Stimulated activated naive CD8-positive, alpha-beta T cell treated with anti-CD3 and anti-CD28 coated beads, Interleukin-15, Interleukin-2, amounts not matched to agents 100 U/mL and 50 U/mL, for 24 hours (primary cell): ENCODE results near the gene MRPL42.

Experiments used
- ATAC-seq: fragments of 150-1000 bp; cut with Tn5 transposase; one replicate; pipeline ENCODE4 v1.10.0; 2021
- DNase-seq: peaks from one replicate; pipeline ENCODE4 v3.0.0; 2021

MRPL42 gene

DNA sequence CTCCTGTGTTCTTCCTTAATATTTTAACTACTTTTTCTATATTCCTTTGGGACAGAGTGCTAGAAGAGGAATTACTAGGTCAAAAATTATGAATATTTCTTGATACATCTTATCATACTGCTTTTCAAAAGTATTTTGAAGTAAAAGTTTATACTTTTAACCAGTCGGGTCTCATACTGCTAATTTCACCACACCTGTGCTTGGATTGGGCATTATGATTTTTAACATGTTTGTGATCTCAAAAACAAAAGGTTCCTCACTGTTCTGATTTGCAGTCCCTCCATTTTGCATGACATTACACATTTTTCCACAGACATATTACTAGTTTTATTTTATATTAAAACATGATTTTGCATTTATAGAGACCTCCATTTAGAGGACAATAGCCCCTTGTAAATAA is 32.9 kb downstream of the MRPL42 start:
- ATAC-seq (no peak), DNase-seq (no peak)

DNA sequence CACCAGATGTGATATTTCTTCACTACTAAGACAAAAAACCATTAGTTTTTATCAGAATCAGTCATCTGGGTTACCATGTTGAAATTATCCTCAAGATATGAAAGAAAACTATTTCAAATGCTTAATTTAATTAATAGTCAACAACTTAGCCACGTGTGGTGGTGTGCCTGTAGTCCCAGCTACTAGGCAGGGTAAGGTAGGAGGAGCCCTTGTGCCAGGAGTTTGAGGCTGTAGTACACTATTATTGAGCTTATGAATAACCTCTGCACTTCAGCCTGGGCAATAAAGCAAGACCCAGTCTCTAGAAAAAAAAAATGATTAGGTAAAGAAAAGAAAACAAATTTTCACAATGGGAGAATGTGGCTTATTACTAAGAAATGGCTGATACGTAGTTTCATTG is 33.4 kb downstream of the MRPL42 start:
- ATAC-seq (no peak), DNase-seq (no peak)

DNA sequence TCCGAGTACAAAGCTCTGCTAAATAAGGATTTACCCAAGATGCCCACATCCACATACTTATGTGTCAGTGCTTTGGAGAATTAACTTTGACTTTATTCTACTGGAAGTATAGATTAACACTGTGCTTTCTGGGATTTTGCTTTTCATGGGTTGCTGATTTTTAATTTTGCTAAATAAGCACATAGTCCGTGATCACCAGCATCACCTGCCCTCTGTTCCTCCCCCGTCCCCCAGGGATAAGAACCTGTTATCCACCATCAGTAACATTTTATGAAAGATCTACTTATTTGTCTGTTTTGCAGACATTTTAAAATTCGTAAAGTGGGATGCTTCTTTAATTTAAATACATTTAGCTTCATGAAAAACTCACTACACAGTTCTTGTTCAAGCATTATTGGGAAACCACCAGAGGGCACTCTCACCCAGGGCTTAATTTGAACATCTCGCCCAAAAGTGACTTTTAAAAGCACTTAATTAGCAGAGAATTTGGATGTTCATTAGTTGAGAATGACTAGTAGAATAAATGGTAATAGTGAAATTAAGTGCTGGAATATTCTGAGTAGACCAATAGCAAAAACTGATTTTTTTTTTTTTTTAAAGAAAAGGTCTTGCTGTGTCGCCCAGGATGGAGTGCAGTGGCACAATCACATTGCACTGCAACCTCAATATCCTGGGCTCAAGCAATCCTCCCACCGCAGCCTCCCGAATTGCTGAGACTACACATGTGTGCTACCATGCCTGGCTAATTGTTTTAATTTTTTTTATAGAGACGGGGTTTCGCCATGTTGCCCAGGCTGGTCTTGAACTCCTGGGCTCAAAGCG is 35.7 kb downstream of the MRPL42 start:
- no peak for ATAC-seq
- DNase-seq: peak; percentile 61

DNA sequence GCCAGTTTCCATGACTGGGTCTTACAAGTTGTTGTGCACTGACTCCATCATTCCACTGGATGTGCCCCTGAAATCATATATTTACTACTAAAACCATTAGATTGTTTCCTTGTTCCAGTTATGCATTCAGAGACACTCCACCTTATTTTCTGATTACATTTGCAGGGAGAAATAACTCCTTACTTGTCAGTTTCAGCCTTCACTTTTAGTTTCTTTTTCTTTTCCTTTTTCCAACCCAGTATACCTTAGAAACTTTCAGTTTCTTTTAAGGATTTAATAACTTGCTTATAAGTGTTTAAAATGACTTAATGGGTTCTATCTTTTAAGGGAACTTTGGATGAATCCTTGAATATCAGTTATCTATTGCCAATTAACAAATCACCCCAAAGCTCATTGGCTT is 39.9 kb downstream of the MRPL42 start:
- DNase-seq: no peak
- ATAC-seq: no peak

DNA sequence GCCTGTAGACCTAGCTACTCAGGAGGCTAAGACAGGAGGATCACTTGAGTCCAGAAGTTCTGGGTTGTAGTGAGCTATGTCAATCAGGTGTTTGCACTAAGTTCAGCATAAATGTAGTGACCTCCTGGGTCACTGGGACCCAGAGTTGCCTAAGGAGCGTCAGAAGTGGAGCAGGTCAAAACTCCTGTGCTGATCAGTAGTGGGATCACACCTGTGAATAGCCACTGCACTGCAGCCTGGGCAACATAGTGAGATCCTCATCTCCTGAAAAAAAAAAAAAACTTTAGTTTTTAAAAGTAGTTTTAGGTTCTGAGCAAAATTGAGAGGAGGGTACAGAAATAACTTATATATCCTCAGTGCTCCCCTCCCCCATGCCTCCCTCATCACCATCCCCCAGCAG is 42.2 kb downstream of the MRPL42 start:
- ATAC-seq (no peak), DNase-seq (no peak)

DNA sequence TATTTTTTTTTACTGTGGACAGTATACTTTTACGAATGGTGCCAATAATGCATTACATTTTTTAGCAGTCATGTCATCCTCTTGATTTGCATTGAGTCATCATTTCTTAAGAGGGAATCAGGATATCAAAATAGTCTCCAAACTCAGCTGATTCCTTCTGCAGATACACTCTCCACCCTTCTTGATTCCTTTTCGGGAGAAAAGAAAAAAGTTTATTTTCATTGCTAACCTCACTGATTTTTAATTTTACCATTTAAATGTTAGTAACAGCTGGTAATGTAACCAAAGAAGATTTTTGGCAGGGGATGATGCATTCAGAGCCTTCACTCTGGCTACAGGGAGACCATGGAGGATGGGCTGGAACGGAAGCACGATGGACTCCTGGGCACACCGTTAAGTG is 47.5 kb downstream of the MRPL42 start:
- ATAC-seq: no peak

DNA sequence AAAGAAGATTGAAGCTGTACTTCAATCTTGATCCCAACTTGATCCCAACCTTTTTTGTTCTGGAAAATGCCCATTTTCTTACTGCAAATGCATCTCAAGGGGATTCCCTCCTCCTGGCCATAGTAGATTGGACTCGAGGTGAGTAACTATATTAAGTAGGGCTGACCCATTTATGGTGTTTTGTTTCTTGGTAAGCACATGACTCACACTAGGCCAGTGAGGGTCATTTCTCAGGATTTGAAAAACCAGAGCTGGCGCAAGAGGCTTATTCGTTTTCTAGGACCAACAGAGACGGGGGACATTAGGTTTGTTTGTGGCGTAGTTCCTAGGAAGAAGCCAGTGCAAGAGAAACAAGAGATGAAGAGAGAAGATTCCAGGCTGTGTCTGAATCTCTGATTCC is 51.4 kb downstream of the MRPL42 start:
- no peak for DNase-seq
- no peak for ATAC-seq

More for the DNA sequence above, 47.5 kb downstream of the MRPL42 start:
- DNase-seq: no peak

DNA sequence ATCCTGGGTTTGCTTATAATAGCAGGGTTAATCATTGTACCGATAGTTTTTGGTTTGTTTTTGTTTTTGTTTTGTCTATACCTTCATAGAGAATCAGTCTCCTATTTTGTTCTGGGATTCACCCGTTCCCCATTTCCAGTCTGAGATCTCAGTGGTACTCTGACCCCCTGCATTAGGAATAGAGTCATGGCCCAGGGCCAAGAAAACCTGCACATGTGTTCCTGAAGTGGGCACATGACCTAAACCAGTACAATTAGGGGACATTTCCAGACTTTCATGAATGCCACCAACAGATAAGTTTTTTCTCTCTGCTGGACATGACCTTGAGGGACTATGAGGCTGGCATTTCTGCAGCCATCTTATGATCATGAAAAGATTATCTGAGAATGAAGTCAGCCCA is 52.5 kb downstream of the MRPL42 start:
- ATAC-seq: no peak
- no peak for DNase-seq

DNA sequence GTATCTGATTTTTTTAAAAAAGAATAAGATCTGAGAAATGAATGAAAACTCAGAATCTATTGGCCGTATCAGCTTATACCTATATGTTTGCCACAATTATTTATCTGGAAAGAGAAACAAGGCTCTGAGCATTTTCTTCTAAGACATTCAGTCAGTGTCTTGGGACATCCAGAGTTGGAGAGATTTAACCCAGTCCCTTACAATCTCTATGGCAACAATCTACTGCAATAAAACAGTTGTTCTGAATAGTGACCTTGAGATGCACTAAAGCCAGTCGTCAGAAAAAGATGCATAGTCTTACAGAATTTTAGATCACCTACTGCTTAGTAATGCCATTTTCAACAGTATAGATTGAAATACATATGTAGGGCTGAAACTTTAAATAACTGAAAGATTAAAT is 53.1 kb downstream of the MRPL42 start:
- no peak for ATAC-seq
- no peak for DNase-seq

DNA sequence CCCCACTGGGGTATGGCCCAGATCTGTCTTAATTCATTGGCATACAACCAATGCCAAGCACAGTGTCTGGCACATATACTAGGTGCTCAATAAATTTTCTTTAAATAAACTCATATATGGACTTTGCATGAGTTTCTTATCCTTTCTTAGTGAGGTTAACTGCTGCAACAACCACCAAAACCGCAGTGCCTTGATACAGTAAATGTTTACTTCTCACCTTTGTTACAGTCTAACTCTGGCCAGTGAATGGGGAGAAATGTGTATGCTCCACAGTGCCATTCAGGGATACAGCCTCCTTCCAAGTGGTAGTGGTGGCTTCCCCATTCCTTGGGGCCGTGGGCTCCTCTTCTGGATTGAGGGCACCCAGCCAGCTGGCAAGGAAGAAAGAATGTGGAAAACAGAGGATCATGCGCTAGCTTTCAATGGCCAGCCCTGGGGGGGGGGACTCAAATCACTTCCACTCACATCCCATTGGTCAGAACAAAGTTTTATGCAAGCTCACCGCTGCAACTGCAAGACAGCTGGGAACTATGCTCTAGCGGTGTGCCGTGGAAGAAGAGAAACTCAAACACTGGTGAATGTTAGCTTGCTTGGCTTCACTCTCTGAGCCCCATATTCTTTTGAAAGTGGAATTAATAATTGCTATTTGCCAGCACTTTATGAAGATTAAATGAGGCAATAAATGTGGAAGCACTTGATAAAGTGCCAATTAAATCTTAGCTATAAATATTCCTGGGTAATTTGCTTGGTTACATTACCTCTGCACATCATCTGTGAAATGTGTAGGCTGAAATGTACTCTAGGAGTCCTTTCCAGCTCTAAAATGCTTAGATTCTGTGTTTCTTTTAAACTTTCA is 54.1 kb downstream of the MRPL42 start:
- ATAC-seq (no peak), DNase-seq (no peak)

DNA sequence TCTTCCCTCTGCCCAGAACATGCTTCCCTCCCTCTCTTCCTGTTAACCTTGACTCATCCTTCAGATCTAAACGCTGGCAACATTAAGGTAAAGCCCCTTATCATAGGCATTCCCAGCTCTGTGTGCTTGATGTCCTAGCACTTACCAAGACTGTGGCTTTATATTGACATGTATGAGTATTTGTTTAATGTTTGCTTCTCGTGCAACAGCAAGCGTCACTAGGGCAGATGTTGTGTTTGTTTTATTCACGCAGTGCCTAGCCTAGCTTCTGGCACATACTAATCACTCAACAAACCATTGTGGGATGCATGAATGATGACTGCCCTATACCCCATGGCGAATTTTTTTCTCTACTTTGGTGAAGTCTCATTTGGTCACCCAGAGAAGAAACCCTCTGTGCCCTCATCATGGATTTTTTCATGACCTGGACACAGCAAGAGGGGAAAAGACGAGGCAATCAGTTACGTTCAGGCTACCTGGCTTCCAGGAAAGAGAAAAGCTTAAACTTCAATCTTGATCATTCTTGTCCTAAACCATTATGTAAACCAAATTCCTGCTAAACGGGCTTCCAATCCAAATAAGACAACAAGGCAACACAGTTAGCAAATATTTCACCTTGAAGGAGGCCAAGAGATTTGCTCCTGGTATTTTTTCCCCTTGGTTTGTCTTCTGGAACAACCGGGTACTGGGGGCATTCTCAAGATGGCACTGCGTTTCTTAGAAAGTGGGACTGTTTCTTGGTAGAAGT is 57.2 kb downstream of the MRPL42 start:
- no peak for ATAC-seq
- DNase-seq: no peak

DNA sequence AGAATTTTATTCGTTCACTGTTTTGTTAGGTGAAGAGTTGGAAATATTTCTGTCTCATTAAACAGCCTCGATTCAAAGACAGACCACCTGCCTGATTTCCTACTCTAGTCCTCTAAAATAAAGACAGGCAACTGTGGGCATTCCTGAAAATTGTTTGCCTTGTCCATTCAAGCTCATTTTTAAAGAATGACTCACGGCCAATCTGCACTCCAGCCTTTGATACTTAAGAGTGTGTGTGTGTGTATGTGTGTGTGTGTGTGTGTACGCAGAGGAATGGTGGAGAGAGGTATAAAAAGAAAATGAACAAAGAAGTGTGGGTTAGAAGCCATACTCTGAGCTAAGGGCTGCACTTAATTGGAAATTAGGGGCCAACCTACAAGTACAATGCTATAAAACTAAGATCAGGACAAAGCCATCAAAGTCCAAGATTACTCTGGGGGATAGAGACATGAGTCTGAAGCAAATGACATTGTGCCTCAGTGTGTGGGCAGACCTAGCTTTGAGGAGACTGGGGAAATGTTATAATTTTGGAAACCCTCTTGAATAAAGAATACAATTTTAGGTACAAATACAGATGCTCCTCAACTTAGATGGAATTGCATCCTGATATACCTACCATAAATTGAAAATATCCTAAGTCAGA is 59.6 kb downstream of the MRPL42 start:
- ATAC-seq: no peak
- no peak for DNase-seq

DNA sequence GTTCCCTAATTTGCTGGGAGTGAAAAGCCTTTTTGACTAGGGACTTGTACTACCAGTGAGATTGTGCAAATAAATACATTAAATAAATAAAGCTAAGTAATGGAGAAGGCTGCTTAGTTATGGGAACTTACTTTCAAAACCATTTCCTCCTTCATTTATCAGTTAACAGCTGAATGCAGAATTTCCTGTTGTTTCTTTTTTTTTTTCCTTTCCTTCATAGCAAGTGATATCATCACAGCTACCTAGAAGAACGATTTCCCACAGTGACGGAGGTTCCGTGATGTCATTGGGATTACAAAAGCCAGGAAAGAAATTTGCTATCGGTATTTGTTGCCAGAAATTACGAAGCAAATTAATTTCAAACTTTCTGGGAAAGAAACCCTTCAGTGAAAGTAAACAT is 63.0 kb downstream of the MRPL42 start:
- DNase-seq (no peak), ATAC-seq (no peak)

DNA sequence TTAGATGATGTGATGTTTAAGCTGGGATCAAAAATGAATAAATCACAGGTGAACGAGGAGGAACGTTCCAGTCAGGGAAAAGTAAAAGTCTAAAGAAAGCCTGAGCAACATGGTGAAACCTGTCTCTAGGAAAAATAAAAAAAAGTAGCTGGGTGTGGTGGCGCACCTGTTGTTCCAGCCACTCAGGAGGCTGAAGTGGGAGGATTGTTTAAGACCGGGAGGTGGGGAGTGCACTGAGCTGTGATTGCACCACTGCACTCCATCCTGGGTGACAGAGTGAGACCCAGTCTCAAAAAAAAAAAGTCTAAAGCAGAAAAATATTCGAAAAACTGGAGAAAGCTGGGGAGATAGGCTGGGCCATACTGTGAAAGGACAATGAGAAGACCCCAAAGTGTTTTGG is 66.0 kb downstream of the MRPL42 start:
- ATAC-seq: no peak
- DNase-seq: no peak

DNA sequence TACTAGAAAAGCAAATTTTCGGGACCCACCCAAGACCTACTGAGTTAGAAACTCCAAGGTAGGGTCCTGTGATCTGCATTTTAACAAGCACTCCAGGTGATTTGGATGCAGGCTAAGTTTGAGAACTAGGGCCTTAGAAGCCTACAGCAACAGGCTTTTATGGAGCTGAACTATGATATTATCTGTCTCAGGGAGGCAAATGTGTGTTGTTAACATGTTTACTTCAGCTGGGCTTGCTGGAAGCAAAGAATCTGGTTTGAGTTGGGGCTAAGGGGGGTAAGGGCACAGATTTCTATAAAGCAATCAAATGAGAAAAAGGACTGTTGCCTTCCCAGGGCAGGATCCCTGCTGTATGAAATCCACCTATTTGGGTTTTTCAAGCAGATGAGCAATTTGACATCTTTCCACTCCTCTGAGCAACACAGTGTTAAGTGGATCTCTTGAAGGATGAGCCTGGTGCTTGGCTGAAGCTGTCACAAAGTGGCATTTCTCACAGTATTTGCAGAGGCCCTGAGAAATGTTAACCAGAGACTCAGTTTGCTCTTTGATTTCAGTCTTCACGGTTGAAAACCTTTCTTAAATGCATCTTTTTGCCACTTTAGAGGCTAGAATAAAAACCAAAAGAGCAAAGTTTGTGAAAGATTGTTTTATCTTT is 68.9 kb downstream of the MRPL42 start:
- ATAC-seq: no peak
- DNase-seq: no peak

DNA sequence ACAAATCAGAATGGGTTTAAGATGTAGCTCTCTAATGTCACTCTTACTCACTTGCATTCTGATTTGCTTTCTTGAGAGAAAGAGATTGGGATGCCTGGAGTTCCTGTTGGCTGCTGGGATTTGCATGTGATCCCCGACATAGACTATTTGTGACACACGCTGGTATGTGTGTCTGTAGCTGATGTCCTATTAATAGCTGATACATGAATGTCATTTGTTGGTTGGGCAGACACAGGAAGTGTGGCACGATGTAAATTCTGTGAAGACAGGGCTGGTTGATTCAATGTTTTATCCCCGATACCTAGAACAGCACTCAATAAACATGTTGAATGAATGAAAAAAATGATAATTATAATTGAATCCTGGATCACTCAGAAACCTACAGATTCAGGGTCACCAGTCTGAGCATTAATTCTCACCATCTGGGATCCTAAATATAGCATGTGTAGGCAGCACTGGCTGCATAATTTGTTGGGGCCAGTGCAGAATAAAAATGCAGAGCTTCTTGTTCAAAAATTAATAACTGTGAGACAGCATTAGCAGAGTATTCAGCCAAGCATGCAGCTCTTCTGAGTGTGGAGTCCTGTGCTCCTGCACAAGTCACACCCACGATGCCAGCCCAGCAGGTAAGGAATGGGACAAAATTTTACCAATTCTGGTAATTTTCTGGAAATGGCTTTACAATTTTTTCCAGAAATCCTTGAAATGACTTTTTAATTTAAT is 69.6 kb downstream of the MRPL42 start:
- no peak for DNase-seq
- no peak for ATAC-seq

DNA sequence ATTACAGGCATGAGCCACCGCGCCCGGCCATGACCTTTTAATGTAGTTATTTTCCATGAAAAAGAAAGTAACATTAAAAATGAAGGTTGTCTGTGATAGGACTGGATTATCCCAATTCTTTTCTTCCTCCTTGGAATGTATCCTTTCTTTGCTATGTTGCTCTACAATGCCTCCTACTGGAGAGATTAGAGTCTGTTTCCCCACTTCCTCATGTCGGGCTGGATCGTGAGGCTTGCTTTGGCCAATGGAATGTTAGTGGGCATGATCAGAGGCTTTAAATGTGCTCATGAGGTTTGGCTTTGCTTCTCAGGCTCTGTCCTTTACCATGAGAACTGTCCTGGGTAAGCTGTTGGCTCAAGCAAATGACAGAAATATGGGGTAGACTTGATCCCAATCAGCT is 70.5 kb downstream of the MRPL42 start:
- ATAC-seq: no peak
- no peak for DNase-seq

DNA sequence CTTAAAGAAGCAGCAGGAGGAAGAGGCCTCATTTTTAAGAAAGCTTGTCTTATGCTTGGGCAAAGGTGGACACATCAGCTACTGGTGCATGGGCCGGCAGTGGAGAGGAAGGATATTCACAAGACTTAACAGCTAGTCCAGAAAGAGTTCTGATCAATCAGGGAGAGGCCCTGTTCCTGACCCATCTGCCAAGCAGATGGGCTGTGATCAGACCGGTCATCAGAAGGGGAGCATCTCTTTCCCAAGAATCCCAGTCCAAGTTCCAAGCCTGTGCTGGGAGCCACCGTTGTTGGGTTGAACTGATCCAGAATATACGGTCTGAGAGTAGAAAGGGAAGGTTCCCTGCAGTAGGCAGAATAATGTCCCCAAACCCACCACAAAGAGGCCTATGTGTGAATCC is 72.5 kb downstream of the MRPL42 start:
- no peak for ATAC-seq

DNA sequence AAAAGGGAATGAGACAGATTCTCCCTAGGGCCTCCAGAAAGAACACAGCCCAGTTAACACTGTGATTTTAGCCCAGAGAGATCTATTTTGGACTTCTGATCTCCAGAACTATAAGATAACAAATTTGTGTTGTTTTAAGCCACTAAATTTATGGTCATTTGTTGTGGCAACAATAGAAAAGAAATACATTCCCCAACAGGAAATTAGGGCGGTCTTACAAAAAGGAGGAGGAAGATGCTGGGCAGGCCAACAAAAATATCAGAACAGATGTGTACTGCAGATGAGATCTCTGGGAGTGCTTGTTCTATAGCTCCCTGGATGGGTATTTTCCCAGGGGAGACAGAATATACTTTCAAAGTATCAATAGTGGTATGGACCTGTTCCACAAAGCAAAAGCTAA is 73.2 kb downstream of the MRPL42 start:
- DNase-seq (no peak), ATAC-seq (no peak)

More for the DNA sequence above, 72.5 kb downstream of the MRPL42 start:
- DNase-seq: no peak

DNA sequence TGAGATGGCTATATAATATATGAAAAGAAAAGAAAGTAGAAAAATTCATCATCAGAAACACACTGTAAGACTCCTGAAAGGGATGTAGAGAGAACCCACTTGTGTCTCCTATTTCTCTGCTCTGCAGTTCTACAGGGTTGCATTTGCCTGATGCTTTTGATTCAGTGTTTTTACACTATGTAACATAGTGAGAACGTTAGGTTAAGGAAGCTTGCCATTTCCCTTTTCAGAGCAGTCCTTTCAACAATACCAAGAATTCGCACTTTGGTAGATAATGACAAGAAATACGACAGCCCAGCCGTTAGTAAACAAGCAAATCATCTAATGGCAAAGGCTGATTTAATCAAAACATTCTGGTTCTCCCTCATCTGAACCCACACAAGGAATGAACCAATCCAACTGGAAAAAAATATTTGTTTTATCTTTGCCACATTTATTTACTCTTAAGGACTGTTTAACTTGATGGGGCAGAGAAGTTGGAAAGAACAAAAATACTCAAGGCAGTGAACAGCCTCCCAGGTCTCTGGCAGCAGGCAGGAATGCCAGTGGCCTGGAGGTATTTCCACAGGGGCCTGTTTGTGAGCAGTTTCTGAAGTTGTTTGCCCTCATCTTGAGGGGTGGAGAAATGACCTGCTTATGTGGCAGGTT is 74.4 kb downstream of the MRPL42 start:
- ATAC-seq: no peak
- no peak for DNase-seq

DNA sequence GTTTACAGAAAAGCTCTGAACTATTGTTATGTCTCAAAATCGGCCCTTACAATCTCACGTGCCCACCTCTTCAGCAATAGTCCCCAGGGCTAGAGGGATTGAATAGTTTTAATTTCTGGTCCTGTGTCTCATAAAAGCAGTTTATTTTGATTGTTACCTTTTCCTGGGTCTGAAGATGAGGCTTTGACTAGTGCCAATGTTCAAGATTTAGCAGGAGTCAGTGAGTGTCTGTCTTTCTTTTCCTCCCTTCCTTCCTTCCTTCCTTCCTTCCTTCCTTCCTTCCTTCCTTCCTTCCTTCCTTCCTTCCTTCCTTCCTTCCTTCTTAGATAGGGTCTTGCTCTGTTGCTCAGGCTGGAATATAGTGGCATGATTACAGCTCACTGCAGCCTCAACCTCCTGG is 80.5 kb downstream of the MRPL42 start:
- no peak for ATAC-seq
- no peak for DNase-seq
